GM21423 (cell line): ENCODE data around the gene SLC12A3.

Experiments used
- ATAC-seq: cut with Tn5 transposase; IDR thresholded peaks from one replicate; pipeline ENCODE4 v1.9.1; 2021; ENCODE audit warnings: mild to moderate bottlenecking, moderate library complexity; ENCODE audit not compliant: unreplicated experiment

SLC12A3 gene

DNA sequence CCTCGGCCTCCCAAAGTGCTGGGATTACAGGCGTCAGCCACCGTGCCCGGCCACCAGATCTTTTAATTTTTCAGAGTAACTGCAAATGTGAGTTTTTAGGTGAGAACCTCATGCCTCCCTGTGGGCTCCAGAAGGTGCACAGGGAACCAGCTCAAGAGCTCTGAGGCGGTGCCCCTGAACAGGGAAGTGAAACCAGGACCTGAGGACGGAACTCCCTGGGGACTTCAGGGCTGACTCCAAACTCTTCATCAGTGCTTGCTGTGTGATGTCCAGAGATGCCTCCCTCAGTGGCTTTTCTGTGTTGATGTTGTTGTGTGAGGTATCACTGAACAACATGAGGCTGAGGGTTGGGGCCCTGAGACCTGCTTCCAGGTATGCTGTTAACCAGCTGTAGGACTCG is 23.8 kb downstream of the SLC12A3 start:
- ATAC-seq = peak; percentile 74

DNA sequence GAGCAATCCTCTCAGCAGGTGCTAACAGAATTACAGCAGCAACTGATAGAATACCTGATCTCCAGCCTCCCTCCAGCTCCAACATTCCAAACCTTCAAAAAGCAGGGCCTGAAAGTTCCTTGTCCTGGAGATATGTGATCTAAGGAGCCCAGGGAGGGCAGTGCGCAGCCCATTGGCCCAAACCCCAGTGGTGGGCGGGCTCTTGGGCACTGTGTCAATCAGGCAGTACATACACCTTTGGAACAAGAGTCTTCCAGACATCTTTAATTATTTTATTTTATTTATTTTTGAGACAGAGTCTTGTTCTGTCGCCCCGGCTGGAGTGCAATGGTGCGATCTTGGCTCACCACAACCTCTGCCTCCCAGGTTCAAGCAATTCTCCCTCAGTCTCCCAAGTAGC is 24.2 kb downstream of the SLC12A3 start:
- no peak for ATAC-seq

DNA sequence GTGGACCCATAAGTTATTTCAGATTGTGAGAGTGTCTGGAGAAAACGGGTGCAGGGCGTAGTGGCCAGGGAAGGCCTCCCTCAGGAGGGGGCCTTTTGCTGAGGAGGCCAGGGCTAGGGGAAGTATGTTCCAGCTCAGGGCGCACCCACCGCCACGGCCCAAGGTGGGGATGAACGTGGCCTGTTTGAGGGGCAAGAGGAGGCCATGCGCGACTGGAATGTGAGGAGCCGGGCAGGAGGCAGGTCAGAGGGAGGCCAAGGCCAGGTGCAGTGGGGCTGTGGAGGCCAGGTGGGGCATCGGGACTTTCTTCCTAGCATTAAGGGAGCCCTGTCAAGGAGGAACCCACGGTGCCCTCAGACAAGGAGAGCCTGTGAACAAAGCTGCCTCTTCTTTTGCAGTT is 26.7 kb downstream of the SLC12A3 start:
- ATAC-seq = no peak

DNA sequence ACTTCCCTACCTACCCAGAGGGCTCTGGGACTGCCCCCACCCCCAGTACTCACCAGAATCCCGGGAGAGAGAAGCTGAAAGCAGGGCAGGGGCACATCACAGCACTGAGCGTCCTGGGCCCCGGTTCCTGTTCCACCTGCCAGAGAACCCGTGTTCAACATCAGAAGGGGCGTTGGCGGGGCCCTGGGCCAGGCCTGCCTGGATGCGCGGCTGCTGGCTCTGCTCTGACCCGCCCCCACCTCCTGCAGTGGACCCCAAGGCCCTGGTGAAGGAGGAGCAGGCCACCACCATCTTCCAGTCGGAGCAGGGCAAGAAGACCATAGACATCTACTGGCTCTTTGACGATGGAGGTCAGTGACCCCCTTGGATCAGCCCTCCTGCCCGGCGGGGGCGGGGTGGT is 27.7 kb downstream of the SLC12A3 start:
- no peak for ATAC-seq

DNA sequence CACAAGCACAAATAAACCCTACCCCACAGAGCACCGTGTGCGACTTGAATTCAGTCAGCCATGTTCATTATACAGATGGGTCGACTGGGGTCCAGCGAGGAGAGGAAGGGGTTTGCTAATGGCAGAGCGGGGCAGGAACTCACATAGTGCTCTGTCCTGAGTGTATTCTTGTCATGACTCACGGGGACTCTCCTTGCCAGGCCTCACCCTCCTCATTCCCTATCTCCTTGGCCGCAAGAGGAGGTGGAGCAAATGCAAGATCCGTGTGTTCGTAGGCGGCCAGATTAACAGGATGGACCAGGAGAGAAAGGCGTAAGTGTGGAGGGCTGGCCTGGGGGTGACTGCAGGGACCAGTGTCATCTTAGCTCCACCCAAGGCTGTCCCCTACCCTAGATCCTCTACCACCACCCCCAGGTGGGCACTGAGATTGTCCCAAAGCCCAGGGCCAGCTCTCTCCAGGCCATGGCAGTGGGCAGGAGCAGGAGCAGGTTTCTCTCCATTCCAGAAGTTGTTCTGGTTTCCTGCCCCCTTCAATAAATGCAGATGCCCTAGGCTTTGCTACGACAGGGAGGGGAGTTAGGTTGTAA is 29.4 kb downstream of the SLC12A3 start:
- no peak for ATAC-seq

DNA sequence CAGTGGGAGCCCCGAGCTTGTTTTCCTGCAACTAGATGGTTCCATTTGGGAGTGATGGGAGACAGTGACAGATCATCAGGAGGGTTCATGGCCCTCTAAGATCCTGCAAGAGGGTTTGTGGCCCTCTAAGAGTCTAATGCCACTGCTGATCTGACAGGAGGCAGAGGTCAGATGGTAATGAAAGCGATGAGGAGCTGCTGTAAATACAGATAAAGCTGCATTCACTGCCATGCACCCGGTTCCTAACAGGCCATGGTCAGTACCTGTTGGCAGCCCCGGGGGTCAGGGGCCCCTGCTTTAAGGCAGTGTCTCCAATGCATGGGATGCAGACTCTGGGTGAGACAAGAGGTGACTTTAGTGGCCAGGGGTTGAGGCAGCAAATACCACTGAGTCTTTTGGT is 30.8 kb downstream of the SLC12A3 start:
- no peak for ATAC-seq

DNA sequence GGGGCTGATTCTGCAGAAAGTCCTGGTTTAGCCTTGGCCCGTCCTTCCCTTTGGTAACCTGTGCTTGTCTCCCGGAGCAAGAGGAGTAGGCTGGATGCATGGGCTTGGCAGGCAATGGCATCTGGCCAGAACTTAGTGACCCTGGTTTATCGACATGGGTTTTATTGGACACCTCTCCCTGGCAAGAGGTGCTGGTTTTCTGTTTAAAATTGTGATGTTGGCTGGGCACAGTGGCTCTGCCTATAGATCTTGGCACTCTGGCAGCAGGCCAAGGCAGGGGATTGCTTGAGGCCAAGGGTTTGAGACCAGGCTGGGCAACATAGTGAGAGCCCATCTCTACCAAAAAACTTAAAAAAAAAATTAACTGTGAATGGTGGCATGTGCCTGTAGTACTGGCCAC is 31.2 kb downstream of the SLC12A3 start:
- no peak for ATAC-seq

DNA sequence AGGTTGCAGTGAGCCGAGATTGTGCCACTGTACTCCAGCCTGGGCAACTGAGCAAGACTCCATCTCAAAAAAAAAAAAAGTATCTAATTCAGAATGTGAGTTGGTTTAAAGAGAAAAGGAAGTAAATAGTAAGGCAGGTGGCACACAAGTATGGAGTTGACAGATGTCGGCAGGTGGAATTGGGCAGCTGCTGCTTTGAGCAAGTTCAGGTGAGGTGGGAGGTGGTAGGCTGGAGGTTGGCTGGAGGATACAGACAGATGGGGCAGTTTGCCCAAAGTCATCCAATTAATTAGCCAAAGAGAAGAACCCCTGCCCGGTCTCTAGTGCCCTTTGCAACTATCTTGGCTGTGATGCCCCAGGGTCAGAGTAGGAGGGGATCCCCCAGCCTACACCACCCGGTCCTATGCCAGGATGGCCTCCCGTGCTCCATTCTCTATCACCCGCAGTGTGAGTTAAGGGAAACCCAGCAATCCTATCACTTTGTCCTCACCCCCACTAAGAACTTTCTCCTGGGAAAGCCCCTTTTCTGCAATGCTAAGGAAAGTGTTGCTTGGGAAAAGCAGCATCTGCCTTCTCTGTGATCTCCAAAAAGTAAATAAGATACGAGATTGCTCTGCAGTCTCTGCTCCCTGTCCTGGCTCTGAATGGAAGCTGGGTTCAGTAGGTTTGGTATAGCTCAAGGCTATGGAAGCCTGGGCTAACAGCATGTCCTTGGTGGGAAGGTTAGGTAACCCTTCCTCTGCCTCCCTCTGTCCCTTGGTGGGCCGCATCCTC is 32.2 kb downstream of the SLC12A3 start:
- ATAC-seq = no peak

DNA sequence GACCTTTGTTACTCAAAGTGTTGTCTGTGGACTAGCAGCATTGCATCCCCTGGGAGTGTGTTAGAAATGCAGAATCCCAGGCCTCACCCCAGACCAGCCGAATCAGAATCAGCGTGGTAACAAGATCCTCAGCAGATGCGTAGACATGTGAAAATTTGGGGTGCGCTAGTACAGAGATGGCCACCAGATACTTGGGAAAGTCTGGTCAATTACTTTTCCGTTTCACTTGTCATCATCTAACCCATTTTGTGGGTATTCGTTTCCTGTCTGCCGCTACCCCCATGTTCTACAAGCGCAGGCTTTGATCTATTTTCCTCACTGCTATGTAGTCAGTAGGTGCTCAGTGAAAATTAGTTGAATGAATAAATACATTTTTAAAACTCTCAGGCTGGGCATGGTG is 33.8 kb downstream of the SLC12A3 start:
- peak; percentile 71 for ATAC-seq

DNA sequence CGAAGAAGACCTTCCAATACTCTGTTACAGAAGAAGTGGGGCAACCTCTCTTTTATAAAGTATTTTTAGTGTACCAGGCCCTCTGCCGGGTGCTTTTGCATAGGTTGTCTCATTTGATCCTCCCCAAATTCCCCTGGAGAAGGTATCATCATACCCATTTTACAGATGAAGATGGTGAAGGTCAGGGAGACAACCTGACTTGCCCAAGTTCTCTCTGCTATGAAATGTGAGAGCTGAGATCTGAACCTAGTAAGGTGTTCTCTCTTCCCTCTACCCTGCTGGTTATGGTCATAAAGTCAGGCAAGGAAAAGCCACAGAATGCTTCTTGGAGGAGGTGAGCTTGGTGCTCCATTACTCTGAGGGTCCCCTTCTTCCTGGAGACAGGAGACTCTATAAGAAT is 38.9 kb downstream of the SLC12A3 start:
- no peak for ATAC-seq

DNA sequence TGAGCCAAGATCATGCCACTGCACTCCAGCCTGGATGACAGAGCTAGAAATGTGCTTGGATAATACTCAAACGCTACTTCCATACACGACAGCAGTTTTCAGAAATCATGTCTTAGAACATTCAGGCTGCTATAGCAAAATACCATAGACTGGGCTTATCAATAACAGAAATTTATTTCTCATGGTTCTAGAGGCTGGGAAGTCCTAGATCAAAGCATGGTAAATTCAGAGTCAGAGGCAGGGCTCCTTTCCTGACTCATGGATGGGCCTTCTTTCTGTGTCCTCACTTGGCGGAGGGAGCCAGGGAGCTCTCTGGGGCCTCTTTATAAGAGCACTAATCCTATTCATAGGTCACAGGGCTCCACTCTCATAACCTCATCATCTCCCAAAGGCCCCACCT is 42.4 kb downstream of the SLC12A3 start:
- no peak for ATAC-seq

DNA sequence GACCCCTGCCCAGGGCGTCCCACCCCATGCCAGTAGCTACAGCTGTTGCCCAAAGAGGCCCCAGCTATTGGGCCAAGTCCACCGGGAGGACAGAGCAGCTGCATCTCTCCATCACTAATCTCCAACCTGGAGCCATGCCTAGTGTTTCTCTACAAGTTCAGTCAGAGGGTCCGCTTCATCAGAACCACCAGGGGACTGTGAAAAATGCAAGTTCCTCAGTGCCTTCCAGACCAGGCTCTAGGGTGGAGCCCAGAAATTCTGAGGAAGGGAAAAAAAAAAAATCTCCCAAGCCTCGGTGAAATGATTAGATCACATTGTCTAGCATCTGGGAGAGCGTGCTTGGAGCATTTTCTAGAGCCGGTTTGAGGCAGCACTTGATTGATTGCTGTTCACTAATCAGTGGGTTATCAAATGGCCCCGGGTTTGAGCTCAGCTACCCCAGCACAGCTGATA is 44.5 kb downstream of the SLC12A3 start:
- no peak for ATAC-seq

DNA sequence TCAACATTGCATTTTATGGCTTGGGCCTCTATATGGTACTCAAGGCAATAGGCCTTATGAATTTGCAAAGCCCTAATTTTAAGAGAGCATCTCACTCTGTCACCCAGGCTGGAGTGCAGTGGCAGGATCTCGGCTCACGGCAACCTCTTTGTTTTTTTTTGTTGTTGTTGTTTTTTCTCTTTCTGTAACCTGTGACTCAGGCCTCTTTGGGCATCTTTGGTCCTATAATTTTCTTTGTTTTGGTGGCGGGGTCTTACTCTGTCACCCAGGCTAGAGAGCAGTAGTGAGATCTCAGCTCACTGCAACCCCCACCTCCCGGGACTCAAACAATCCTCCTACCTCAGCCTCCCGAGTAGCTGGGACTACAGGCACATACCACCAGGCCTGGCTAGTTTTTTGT is 45.1 kb downstream of the SLC12A3 start:
- no peak for ATAC-seq

DNA sequence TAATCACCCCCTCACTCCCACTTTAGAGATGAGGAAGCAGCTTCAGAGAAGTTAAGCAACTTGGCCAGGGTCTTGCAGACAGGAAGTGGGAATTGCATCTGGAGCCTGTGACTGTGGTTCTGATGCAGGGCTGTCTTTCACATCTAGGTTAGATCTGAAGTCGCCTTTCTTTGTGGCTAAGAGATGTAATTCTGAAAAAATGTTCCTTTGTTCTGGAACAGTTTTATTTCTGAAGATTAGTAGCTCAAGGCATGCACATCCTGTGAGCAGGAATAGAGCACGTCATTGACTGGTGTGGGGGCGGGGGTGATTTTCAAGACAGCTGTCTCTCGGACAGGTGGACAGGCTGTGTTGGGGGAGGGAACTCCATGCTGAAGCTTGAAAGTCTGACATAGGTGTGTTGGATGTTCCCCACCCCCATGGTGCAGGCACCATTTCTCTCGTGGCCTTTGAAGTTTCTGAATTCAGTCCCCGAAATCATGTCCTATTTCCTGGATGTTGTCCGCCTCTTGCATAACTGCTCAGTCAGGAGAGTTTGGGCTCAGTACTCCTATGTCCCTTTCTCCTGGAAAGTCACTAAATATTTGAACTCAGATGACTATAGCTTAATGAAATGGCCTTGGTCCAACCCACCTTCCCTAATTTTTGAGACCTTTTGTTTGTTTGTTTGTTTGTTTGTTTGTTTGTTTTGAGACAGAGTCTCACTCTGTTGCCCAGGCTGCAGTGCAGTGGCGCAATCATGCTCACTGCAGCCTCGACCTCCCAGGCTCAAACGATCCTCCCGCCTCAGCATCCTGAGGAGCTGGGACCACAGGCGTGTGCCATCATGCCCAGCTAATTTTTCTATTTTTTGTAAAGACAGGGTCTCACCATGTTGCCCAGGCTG is 45.9 kb downstream of the SLC12A3 start:
- no peak for ATAC-seq

DNA sequence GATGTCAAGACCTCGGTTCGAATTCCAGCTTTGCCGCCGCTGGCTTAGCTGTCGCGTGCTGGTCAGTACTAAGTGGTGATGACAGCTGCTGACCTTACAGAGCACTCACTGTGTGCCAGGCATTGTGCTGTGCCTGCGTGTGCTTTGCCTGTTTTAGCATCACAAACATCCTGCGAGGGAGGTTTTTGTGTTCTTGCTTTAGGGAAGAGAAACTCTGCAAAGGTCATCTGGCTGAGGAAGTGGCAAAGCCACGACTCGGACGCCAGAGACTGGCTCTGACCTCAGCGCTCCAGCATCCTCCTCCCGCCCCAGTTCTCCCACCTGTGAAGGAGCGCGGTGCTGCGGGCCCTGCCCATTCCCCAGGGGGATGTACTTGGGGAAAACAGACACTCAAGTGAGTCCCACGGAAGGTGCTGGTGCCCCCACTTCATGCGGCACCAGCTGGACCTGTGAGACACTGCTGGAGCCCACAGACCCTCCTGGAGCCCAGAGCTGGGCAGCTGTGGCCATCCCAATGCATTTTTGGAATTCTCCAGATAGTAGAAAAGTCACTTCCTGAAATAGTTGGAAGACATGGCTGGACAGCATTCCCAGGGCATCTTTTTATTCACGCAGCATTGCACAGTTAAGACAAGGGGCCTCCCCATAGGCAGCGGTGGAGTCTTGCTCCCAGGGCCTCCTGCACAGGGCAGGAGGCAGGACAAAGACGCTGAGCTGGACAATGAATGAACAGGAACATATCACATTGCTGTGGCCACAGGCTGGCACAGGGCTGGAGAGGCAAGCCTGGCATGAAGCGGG is 47.0 kb downstream of the SLC12A3 start:
- peak; percentile 65 for ATAC-seq

DNA sequence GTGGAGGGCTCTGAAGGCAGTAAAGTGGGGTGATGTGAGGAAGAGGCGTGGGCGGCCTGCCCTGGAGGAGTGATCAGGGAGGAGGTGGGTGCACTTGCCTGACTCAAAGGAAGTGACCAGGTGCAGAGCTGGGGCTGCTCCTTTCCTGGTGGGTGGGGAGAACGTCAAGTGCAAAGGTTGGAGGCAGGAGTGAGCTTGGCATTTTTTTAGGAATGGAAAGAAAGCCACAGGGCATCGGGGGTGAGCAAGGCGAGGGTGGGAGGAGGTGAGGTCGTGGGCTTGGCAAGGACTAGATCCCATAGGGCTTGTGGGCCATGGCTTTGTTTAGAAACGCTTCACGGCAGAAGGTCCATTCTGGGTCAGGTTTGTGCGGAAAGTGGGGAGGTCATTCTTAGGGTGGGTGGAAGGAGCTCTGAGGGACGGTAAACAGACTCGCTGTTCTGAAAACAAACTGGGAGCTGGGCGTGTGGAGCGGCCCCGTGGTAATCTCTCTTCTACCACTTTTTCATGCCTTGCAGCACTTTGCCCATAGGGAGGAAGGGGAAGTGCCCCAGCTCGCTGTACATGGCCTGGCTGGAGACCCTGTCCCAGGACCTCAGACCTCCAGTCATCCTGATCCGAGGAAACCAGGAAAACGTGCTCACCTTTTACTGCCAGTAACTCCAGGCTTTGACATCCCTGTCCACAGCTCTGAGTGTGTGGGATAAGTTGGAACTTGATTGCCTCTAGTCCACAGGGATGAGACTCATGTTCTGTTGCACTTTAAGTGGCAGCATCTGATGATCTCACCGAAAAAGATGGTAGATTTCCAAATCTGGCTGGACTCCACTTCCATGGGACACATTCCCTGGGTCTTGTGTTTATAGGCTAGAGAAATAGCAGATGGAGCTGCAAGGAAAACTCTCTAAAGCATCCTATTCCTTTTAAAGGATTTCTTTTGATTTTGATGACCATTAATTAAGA is 48.0 kb downstream of the SLC12A3 start:
- no peak for ATAC-seq

DNA sequence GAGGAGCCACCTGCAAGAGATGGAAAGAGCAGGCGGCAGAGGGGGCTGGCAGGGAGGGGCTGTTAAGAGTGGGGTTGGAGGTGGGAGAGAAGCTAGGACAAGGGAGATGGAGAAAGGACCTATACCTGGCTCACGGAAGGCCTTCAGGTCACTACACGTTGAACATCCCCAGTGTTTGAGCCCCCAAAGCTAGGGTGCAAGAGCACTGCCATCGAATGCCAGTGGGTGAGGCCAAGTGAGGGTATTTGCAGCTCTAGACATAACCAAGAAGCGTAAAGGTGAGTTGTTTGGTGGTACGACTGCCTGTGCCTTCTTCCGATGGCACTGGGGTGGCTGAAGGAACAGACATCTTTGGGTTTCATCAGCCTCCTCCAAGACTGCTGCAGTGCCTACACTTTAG is 49.9 kb downstream of the SLC12A3 start:
- ATAC-seq = no peak

DNA sequence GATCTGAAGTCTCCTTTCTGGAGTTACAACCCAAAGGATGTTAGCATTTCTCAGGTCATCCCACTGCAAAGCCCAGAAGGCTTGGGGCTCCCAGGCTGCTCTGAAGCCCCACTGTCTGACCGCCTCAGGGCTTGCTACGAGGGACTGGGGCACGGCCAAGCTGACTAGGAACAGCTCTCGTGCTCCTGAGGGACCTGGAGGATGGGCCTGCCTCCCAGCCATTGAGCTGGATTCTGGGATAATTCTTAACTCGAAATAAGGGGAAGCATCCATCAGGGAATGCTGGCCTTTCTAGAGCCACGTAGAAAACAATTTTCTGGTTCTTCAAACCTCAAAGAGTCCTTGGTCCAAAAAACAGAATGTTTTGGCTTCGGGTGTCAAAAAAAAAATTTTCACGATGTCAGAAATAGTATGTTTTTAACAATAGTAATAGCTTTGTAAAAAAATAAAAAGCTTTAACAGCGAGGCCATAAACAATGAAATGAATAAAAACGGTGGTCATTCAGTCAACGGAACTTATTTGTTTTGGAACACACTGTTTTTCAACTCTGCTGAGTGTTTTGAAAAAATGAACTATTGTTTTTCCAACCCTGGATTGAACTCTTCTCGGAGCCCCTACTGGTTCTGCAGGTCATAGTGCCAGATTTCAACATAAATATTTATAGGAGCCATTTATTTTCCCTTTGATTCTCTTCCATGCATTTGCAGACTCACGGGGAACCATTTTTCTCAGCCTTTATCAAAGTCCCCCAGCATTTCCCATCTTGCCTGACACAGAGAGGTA is 50.5 kb downstream of the SLC12A3 start:
- ATAC-seq = no peak
